Measurements from ENCODE around the gene RGS3. TPM values are rescaled to one million over a fixed set of nuclear protein-coding genes. Genes with fewer than 3 reads are reported as not detected.

Gene RGS3
- total RNA-seq = 10 to 100 TPM; 51.0 to 51.5 TPM

GRCh38 chr9:113463418-113464285 is at the start of gene RGS3:
Gene RGS3, plus strand, starts transcription at chr9:113463727. Its CDS starts 76 bp downstream, at chr9:113463803.
- intact Hi-C loops (cut with micrococcal nuclease) = no loop called here
- CTCF ChIA-PET = no interaction called here
- H3K4me3 Mint-ChIP-seq = no peak within 1 kb of the TSS
- H3K36me3 Mint-ChIP-seq (ENCODE audit: low read depth) = no peaks in the 10 kb centered on the region
- H3K9me3 Mint-ChIP-seq = peaks cover 2% of the 10 kb centered on the region
- DNase-seq (no peak), ATAC-seq (no peak)
- H3K27ac Mint-ChIP-seq = no peak within 1 kb of the TSS
- H3K27me3 Mint-ChIP-seq = no peaks in the 10 kb centered on the region
- peaks cover 3% of the 10 kb centered on the region for H3K4me1 Mint-ChIP-seq (ENCODE audit: low read depth)
- POLR2A ChIA-PET = interaction anchor here (1.4 kb wide), 1 partner anchor 10 kb away, joined by 4 read pairs; no protein-coding TSS in a partner anchor
- TF ChIP-seq, protein P1, sequence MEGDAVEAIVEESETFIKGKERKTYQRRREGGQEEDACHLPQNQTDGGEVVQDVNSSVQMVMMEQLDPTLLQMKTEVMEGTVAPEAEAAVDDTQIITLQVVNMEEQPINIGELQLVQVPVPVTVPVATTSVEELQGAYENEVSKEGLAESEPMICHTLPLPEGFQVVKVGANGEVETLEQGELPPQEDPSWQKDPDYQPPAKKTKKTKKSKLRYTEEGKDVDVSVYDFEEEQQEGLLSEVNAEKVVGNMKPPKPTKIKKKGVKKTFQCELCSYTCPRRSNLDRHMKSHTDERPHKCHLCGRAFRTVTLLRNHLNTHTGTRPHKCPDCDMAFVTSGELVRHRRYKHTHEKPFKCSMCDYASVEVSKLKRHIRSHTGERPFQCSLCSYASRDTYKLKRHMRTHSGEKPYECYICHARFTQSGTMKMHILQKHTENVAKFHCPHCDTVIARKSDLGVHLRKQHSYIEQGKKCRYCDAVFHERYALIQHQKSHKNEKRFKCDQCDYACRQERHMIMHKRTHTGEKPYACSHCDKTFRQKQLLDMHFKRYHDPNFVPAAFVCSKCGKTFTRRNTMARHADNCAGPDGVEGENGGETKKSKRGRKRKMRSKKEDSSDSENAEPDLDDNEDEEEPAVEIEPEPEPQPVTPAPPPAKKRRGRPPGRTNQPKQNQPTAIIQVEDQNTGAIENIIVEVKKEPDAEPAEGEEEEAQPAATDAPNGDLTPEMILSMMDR (IDR thresholded peaks at IDR 0.05) = no peak

- ChIA-PET CTCF (interaction anchor here (1.2 to 1.9 kb wide), 2 partner anchors 16 to 141 kb away, joined by 4 read pairs; partner anchors contain the start of genes ALAD, CDC26 and PRPF4), POLR2A (no interaction called here)
- H3K9me3 Mint-ChIP-seq = no peaks in the 10 kb centered on the region
- no peak for DNase-seq
- peaks cover 5% of the 10 kb centered on the region for H3K4me1 Mint-ChIP-seq (ENCODE audit: low read depth)
- H3K27me3 Mint-ChIP-seq = no peaks in the 10 kb centered on the region
- ATAC-seq = no peak
- intact Hi-C loops (cut with micrococcal nuclease) = no loop called here
- H3K27ac Mint-ChIP-seq = no peak overlapping the region
- H3K4me3 Mint-ChIP-seq = no peak overlapping the region
- TF ChIP-seq, protein P1 (IDR thresholded peaks at IDR 0.05) = no peak
- no peaks in the 10 kb centered on the region for H3K36me3 Mint-ChIP-seq (ENCODE audit: low read depth)
These were observed 47.3 kb upstream of the RGS3 start for GRCh38 chr9:113416149-113416721.

DNA sequence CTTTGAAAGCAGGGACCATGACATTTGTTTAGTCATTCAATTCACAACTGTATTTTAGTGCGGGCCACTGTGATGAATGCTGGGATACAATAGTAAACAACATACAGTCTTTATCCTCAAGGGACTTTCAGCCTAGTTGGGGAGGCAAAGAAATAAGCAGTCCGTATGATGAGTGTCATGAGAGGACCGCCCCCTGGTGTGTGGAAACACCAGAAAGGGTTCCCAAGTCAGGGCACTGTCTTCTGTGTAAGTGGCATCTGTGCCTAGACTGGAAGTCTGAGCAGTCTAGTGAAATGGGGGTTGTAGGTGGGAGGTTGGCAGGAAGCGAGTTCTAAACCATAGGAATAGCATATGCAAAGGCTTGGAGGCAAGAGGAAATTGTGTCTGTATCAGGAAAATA is 46.2 kb upstream of the RGS3 start:
- intact Hi-C loops (cut with micrococcal nuclease) = no loop called here
- ATAC-seq = no peak
- H3K36me3 Mint-ChIP-seq (ENCODE audit: low read depth) = no peaks in the 10 kb centered on the region
- CTCF ChIA-PET = interaction anchor here (1.0 to 1.9 kb wide), 2 partner anchors 17 to 162 kb away, joined by 3 to 4 read pairs; partner anchors contain the start of gene ALAD
- TF ChIP-seq, protein P1 (IDR thresholded peaks at IDR 0.05) = no peak
- no peak overlapping the region for H3K27ac Mint-ChIP-seq
- H3K27me3 Mint-ChIP-seq = no peaks in the 10 kb centered on the region
- no peaks in the 10 kb centered on the region for H3K4me1 Mint-ChIP-seq (ENCODE audit: low read depth)
- no peak for DNase-seq
- POLR2A ChIA-PET = no interaction called here
- H3K9me3 Mint-ChIP-seq = no peaks in the 10 kb centered on the region
- H3K4me3 Mint-ChIP-seq = no peak overlapping the region

GRCh38 chr9:113421726-113422125 is 41.8 kb upstream of the RGS3 start:
- peaks cover 2% of the 10 kb centered on the region for H3K27me3 Mint-ChIP-seq
- no peaks in the 10 kb centered on the region for H3K9me3 Mint-ChIP-seq
- no peak overlapping the region for H3K4me3 Mint-ChIP-seq
- CTCF ChIA-PET = interaction anchor here (0.8 to 2.3 kb wide), 5 partner anchors 9 to 234 kb away, joined by 3 to 7 read pairs (median 4); no protein-coding TSS in a partner anchor
- H3K4me1 Mint-ChIP-seq (ENCODE audit: low read depth) = no peaks in the 10 kb centered on the region
- TF ChIP-seq, protein P1 (IDR thresholded peaks at IDR 0.05) = no peak
- POLR2A ChIA-PET = no interaction called here
- no peak overlapping the region for H3K27ac Mint-ChIP-seq
- no peak for DNase-seq
- H3K36me3 Mint-ChIP-seq (ENCODE audit: low read depth) = no peaks in the 10 kb centered on the region
- intact Hi-C loops (cut with micrococcal nuclease) = no loop called here
- no peak for ATAC-seq

GRCh38 chr9:113425072-113425471 is 38.5 kb upstream of the RGS3 start:
- ChIA-PET CTCF (interaction anchor here (0.9 kb wide), 1 partner anchor 232 kb away, joined by 3 read pairs; no protein-coding TSS in a partner anchor), POLR2A (no interaction called here)
- H3K36me3 Mint-ChIP-seq (ENCODE audit: low read depth) = no peaks in the 10 kb centered on the region
- H3K9me3 Mint-ChIP-seq = no peaks in the 10 kb centered on the region
- no peak overlapping the region for H3K27ac Mint-ChIP-seq
- no peaks in the 10 kb centered on the region for H3K4me1 Mint-ChIP-seq (ENCODE audit: low read depth)
- intact Hi-C loops (cut with micrococcal nuclease) = no loop called here
- peaks cover 2% of the 10 kb centered on the region for H3K27me3 Mint-ChIP-seq
- DNase-seq (no peak), ATAC-seq (no peak)
- TF ChIP-seq, protein P1 (IDR thresholded peaks at IDR 0.05) = no peak
- H3K4me3 Mint-ChIP-seq = no peak overlapping the region

Data from activated CD8-positive, alpha-beta T cell treated with anti-CD3 and anti-CD28 coated beads for 36 hours (primary cell).